HepG2 (cell line): Measurements from ENCODE around the gene NEUROD6. TPM values are rescaled to one million over a fixed set of nuclear protein-coding genes. Genes with fewer than 3 reads are reported as not detected.

Experiments
- ATAC-seq: fragments of 200-7000 bp; cut with Tn5 transposase; 3 replicates; pipeline ENCODE4 v1.9.1; 2020; ENCODE audit warnings: mild to moderate bottlenecking, moderate library complexity
- BruUV-seq: library from RNA; stranded (reverse); fragments of 400-500 nt; replicated peaks from 2 replicates; lab custom pipeline; 2021; lab: Mats Ljungman, UMichigan
- CTCF ChIA-PET: fragments of 300-600 bp; formaldehyde crosslinking; extraction: SDS; loops from one replicate; lab custom pipeline; 2021; ENCODE audit warnings: low total read pairs, inconsistent platforms, low intra/inter-chr PET ratio; lab: Yijun Ruan, JAX
- POLR2A ChIA-PET: fragments of 350-600 bp; sonication (Branson Sonifier 250); formaldehyde crosslinking; loops from one replicate; lab custom pipeline; 2020; ENCODE audit warnings: antibody characterized with exemption, inconsistent platforms; lab: Yijun Ruan, JAX
- DNase-seq: peaks from one replicate; pipeline ENCODE4 v3.0.0-alpha.2; 2015; ENCODE audit warnings: low spot score
- FAIRE-seq: peaks from 3 replicates; lab custom pipeline; 2011; peaks lifted over from hg19 to GRCh38; lab: Jason Lieb, UNC
- H2AFZ ChIP-seq: one replicate; pipeline ENCODE4 v1.6.1; 2011; ENCODE audit warnings: low read length, inconsistent platforms
- H3K27ac ChIP-seq: fragments of 300-600 bp; 3 replicates; pipeline ENCODE4 v1.8.0; 2011; ENCODE audit warnings: mixed run types, mild to moderate bottlenecking, mixed read lengths, low read length, inconsistent platforms; ENCODE audit not compliant: insufficient read depth; ENCODE audit errors: extremely low read length
- H3K27me3 ChIP-seq, 2 experiments: fragments of 200-600 bp in 1 of 2; 2 replicates in 1 of 2; 3 replicates in 1 of 2; pipeline versions ENCODE4 v1.6.0 to v1.8.0; 2011; ENCODE audit warnings: low read length in 2 of 2, mild to moderate bottlenecking in 2 of 2, moderate library complexity in 2 of 2, inconsistent platforms in 1 of 2; ENCODE audit not compliant: insufficient read depth in 2 of 2, control insufficient read depth in 1 of 2
- H3K36me3 ChIP-seq, 2 experiments: fragments of 200-600 bp in 1 of 2; replicated peaks in 1 of 2; 2 replicates in 1 of 2; 3 replicates in 1 of 2; pipeline versions ENCODE4 v1.5.1 to v1.8.0; 2011; ENCODE audit warnings: low read length in 2 of 2, inconsistent platforms in 1 of 2; ENCODE audit not compliant: insufficient read depth in 2 of 2, control insufficient read depth in 1 of 2
- H3K4me1 ChIP-seq: 2 replicates; pipeline ENCODE4 v1.5.1; 2012; ENCODE audit warnings: low read length, inconsistent platforms; ENCODE audit not compliant: insufficient read depth
- H3K4me2 ChIP-seq: 2 replicates; pipeline ENCODE4 v1.6.0; 2011; ENCODE audit warnings: low read depth, low read length, inconsistent platforms
- H3K4me3 ChIP-seq, 3 experiments: fragments of 200-600 bp in 1 of 3; sonication (generic), shearing (Covaris generic) in 1 of 3; replicated peaks in 1 of 3; 2 replicates each; pipeline ENCODE4 v1.5.1; 2011 to 2016; ENCODE audit warnings: low read length in 3 of 3, inconsistent platforms in 2 of 3, low read depth in 2 of 3, mild to moderate bottlenecking in 2 of 3, control low read depth in 1 of 3, mixed read lengths in 1 of 3; ENCODE audit not compliant: insufficient read depth in 1 of 3
- H3K79me2 ChIP-seq: one replicate; pipeline ENCODE4 v1.6.1; 2011; ENCODE audit warnings: low read length, inconsistent platforms; ENCODE audit not compliant: insufficient read depth
- H3K9ac ChIP-seq: 2 replicates; pipeline ENCODE4 v1.6.0; 2011; ENCODE audit warnings: mild to moderate bottlenecking, low read depth, low read length, inconsistent platforms; ENCODE audit not compliant: insufficient read depth
- H3K9me3 ChIP-seq: 2 replicates; pipeline ENCODE4 v1.5.1; 2012; ENCODE audit warnings: mild to moderate bottlenecking, low read length
- H4K20me1 ChIP-seq: 2 replicates; pipeline ENCODE4 v1.6.0; 2011; ENCODE audit warnings: inconsistent platforms, mild to moderate bottlenecking, low read length, moderate library complexity; ENCODE audit not compliant: insufficient read depth
- HOMEZ ChIP-seq: IDR thresholded peaks from 2 replicates; pipeline ENCODE4 v1.6.1; 2016; ENCODE audit warnings: low read depth
- KDM5A ChIP-seq: fragments of 200-600 bp; sonication (generic); IDR thresholded peaks from 2 replicates; pipeline ENCODE4 v1.7.0; 2018; ENCODE audit warnings: antibody characterized with exemption, mild to moderate bottlenecking, low read length, borderline replicate concordance
- MIER3 ChIP-seq: IDR thresholded peaks from 2 replicates; pipeline ENCODE4 v1.6.1; 2016; ENCODE audit warnings: missing compliant biosample characterization, borderline replicate concordance
- MYNN ChIP-seq: sonication (generic); formaldehyde crosslinking; IDR thresholded peaks from 2 replicates; pipeline ENCODE4 v1.4.0; 2020; ENCODE audit warnings: mild to moderate bottlenecking, low read depth, missing genetic modification reagents
- NCOA1 ChIP-seq: sonication (generic); formaldehyde crosslinking; IDR thresholded peaks from 2 replicates; pipeline ENCODE4 v1.9.0; 2021; ENCODE audit warnings: missing genetic modification reagents
- NR0B2 ChIP-seq: sonication (generic); formaldehyde crosslinking; IDR thresholded peaks from 2 replicates; pipeline ENCODE4 v1.4.0; 2020; ENCODE audit warnings: mild to moderate bottlenecking, missing genetic modification reagents
- SNAPC4 ChIP-seq: sonication (generic); formaldehyde crosslinking; IDR thresholded peaks from 2 replicates; pipeline ENCODE4 v1.4.0; 2020; ENCODE audit warnings: mild to moderate bottlenecking, missing genetic modification reagents
- SOX5 ChIP-seq: IDR thresholded peaks from 2 replicates; pipeline ENCODE4 v1.6.1; 2016; ENCODE audit warnings: borderline replicate concordance
- ZNF20 ChIP-seq: sonication (generic); formaldehyde crosslinking; IDR thresholded peaks from 2 replicates; pipeline ENCODE4 v1.4.0; 2020; ENCODE audit warnings: mild to moderate bottlenecking, moderate library complexity, missing genetic modification reagents
- ZNF431 ChIP-seq: sonication (generic); formaldehyde crosslinking; IDR thresholded peaks from 2 replicates; pipeline ENCODE4 v1.9.0; 2022; ENCODE audit warnings: missing genetic modification reagents, low read depth, mild to moderate bottlenecking, borderline replicate concordance
- ZNF572 ChIP-seq: sonication (generic); formaldehyde crosslinking; IDR thresholded peaks from 2 replicates; pipeline ENCODE4 v1.5.1; 2020; ENCODE audit warnings: mild to moderate bottlenecking, missing genetic modification reagents
- ZNF790 ChIP-seq: sonication (generic); formaldehyde crosslinking; IDR thresholded peaks from 2 replicates; pipeline ENCODE4 v1.8.0; 2022; ENCODE audit warnings: missing genetic modification reagents, mild to moderate bottlenecking, borderline replicate concordance
- WGBS: methylation state at CpG from one replicate; pipeline ENCODE4 v1.1.6; 2017; ENCODE audit warnings: low lambda C conversion rate; 5-methylcytosine and 5-hydroxymethylcytosine counted together
- in situ Hi-C: cut with HindIII; loops from 2 replicates; pipeline ENCODE4 v1.10.0; 2017; ENCODE audit warnings: low pct_unique_long_range_greater_than_20kb; ENCODE audit not compliant: extremely low pct_ligation_motif_present
- intact Hi-C: fragments of 100-400 bp; cut with micrococcal nuclease; formaldehyde crosslinking; loops from one replicate; pipeline ENCODE4 v1.10.0; 2022; ENCODE audit not compliant: unreplicated experiment
- polyA plus RNA-seq, 8 experiments: library from polyadenylated mRNA; depleted of rRNA in 3 of 8; stranded (reverse) in 7 of 8; unstranded in 1 of 8; fragments of >200 nt; fragmentation: Illumina TruSeq in 4 of 8; extraction: Trizol in 4 of 8; gene quantifications; 2 replicates each; pipeline versions ENCODE4 v1.2.1 to v1.2.3, GENCODE V29; 2011 to 2016; ENCODE audit warnings: low read depth in 4 of 8, missing spikeins in 1 of 8, mixed read lengths in 1 of 8; ENCODE audit not compliant: insufficient read depth in 1 of 8
- total RNA-seq, 5 experiments: library from RNA; depleted of rRNA; stranded (reverse); fragments of >200 nt; fragmentation: Illumina TruSeq; extraction: Trizol; gene quantifications; 2 replicates each; pipeline ENCODE4 v1.2.3, GENCODE V29; 2016; ENCODE audit warnings: low read depth in 1 of 5
- TF ChIP-seq, protein P1 (sequence below): sonication (generic); IDR thresholded peaks from 2 replicates; pipeline ENCODE4 v1.6.1; 2016; ENCODE audit warnings: low read depth, borderline replicate concordance
- TF ChIP-seq, protein P2 (sequence below), 2 experiments: sonication (generic) in 1 of 2; formaldehyde crosslinking in 1 of 2; IDR thresholded peaks; 2 replicates each; pipeline versions ENCODE4 v1.5.1 to v1.6.1; 2011 to 2020; ENCODE audit warnings: borderline replicate concordance in 1 of 2, low read depth in 1 of 2, low read length in 1 of 2, mild to moderate bottlenecking in 1 of 2, missing genetic modification reagents in 1 of 2, moderate library complexity in 1 of 2

The NEUROD6 gene
- total and polyA plus RNA-seq, 2 of the 13 experiments (the other 11 are each of a cell fraction or from before 2014, with no cell fraction given) = not detected

GRCh38 chr7:31299336-31299735, 41.2 kb downstream of the NEUROD6 start:
- in situ Hi-C loops (no loop called here), intact Hi-C loops (no loop called here)
- FAIRE-seq = no peak
- POLR2A ChIA-PET = no interaction called here
- Histone ChIP-seq H3K4me1 (no peaks in the 10 kb centered on the region), H3K27ac (no peak overlapping the region), H4K20me1 (no peaks in the 10 kb centered on the region), H3K4me3 (no peak overlapping the region), H3K79me2 (no peaks in the 10 kb centered on the region), H3K9me3 (no peaks in the 10 kb centered on the region), H3K4me2 (no peak overlapping the region), H3K9ac (no peak overlapping the region), H3K36me3 (no peaks in the 10 kb centered on the region), H3K27me3 (no peaks in the 10 kb centered on the region), H2AFZ (no peak overlapping the region)
- CTCF ChIA-PET = no interaction called here
- WGBS = 0% methylated on average over 1 of the region's 1 CpG
- no peak for ATAC-seq
- DNase-seq = no peak
- no TSS peak for BruUV-seq
- TF ChIP-seq KDM5A (no peak), SOX5 (no peak), ZNF20 (no peak), ZNF431 (CRISPR knock-in tag) (no peak), SNAPC4 (CRISPR knock-in tag) (no peak), ZNF572 (CRISPR knock-in tag) (no peak), NCOA1 (CRISPR knock-in tag) (no peak), MYNN (CRISPR knock-in tag) (no peak), MIER3 (CRISPR knock-in tag) (no peak), ZNF790 (CRISPR knock-in tag) (no peak), NR0B2 (CRISPR knock-in tag) (no peak), HOMEZ (CRISPR knock-in tag) (no peak)
- TF ChIP-seq, protein P1, sequence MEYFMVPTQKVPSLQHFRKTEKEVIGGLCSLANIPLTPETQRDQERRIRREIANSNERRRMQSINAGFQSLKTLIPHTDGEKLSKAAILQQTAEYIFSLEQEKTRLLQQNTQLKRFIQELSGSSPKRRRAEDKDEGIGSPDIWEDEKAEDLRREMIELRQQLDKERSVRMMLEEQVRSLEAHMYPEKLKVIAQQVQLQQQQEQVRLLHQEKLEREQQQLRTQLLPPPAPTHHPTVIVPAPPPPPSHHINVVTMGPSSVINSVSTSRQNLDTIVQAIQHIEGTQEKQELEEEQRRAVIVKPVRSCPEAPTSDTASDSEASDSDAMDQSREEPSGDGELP = no peak
- TF ChIP-seq, protein P2, sequence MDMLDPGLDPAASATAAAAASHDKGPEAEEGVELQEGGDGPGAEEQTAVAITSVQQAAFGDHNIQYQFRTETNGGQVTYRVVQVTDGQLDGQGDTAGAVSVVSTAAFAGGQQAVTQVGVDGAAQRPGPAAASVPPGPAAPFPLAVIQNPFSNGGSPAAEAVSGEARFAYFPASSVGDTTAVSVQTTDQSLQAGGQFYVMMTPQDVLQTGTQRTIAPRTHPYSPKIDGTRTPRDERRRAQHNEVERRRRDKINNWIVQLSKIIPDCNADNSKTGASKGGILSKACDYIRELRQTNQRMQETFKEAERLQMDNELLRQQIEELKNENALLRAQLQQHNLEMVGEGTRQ (IDR thresholded peaks at IDR 0.05; ENCODE audit: low read depth, low read length) = no peak
- TF ChIP-seq, protein P2 (CRISPR knock-in tag; IDR thresholded peaks at IDR 0.05; ENCODE audit: borderline replicate concordance) = no peak
